ENCODE results near the gene DRG2.

DRG2 gene

DNA sequence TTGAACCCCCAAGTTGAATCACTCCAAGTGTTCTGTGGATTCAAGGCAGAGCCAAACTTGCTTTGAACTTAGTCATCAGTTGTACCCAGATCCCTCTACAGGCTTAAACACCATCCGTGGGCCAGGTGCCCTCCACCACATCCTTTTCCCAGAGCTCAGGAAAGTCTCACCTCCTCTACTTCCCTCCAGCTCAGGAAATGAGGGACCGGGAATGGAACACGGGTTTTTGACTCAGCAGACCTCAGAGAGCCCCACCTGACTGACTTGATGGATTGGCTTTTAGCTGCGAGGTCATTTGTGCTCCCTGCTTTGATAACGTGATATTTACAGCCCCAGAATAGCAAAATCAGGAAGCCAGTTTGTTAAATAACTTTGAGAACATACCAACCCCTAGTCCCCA lies 28.5 kb upstream of the DRG2 start:
- no peaks in the 10 kb centered on the region for H3K9me3 Mint-ChIP-seq
- H3K36me3 Mint-ChIP-seq (ENCODE audit: low read depth): peaks cover 92% of the 10 kb centered on the region
- no peak overlapping the region for H3K4me3 Mint-ChIP-seq
- H3K27ac Mint-ChIP-seq: no peak overlapping the region
- peaks cover 14% of the 10 kb centered on the region for H3K4me1 Mint-ChIP-seq (ENCODE audit: low read depth)
- H3K27me3 Mint-ChIP-seq: no peaks in the 10 kb centered on the region
- intact Hi-C loops (cut with micrococcal nuclease): no loop called here

DNA sequence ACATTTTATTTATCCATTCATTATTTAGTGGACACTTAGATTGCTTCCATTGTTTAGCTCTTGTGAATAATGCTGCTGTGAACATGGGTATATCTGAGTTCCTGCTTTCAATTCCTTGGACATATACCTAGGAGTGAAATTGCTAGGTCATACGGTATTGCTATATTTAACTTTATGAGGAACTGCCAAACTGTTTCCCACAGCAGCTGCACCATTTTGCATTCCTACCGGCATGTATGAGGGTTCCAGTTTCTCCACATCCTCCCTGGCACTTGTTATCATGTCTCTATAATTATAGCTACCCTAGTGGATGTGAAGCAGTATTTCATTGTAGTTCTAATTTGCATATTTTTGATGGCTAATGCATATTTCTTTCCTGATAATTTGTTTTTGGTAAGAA lies 23.7 kb upstream of the DRG2 start:
- Mint-ChIP-seq H3K4me3 (no peak overlapping the region), H3K27ac (no peak overlapping the region), H3K36me3 (ENCODE audit: low read depth) (peaks cover 82% of the 10 kb centered on the region), H3K9me3 (no peaks in the 10 kb centered on the region), H3K4me1 (ENCODE audit: low read depth) (no peaks in the 10 kb centered on the region), H3K27me3 (no peaks in the 10 kb centered on the region)
- intact Hi-C loops (cut with micrococcal nuclease): no loop called here

DNA sequence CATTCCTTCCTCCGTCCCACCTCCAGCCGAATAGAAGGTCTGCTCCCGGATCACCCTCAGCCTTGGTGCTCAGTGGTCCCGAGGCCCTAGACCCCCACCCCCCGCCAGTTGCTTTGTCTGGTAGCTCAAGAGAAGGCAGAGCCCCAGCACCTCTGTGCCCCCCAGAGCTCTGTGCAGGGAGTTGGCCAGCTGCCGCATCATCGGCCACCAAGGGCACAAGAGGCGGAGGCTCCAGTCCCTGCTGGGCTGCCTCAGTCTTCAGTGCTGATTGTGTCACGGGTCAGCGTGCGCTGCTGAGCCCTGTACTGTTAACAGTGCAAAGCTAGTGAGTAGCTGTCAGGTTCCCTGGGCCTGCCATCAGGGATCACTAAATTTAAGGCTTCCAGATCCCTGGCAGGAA lies 22.2 kb upstream of the DRG2 start:
- no peak overlapping the region for H3K27ac Mint-ChIP-seq
- peaks cover 67% of the 10 kb centered on the region for H3K36me3 Mint-ChIP-seq (ENCODE audit: low read depth)
- intact Hi-C loops (cut with micrococcal nuclease): no loop called here
- H3K4me1 Mint-ChIP-seq (ENCODE audit: low read depth): peaks cover under 1% of the 10 kb centered on the region
- no peak overlapping the region for H3K4me3 Mint-ChIP-seq
- no peaks in the 10 kb centered on the region for H3K27me3 Mint-ChIP-seq
- no peaks in the 10 kb centered on the region for H3K9me3 Mint-ChIP-seq

- H3K36me3 Mint-ChIP-seq (ENCODE audit: low read depth): peaks cover 55% of the 10 kb centered on the region
- H3K4me1 Mint-ChIP-seq (ENCODE audit: low read depth): peaks cover 9% of the 10 kb centered on the region
- no peaks in the 10 kb centered on the region for H3K27me3 Mint-ChIP-seq
- no peak overlapping the region for H3K4me3 Mint-ChIP-seq
- H3K9me3 Mint-ChIP-seq: no peaks in the 10 kb centered on the region
- intact Hi-C loops (cut with micrococcal nuclease): no loop called here
- no peak overlapping the region for H3K27ac Mint-ChIP-seq
These were observed 20.9 kb upstream of the DRG2 start for GRCh38 chr17:18066866-18067265.

GRCh38 chr17:18069101-18069500 lies 18.6 kb upstream of the DRG2 start:
- H3K9me3 Mint-ChIP-seq: no peaks in the 10 kb centered on the region
- intact Hi-C loops (cut with micrococcal nuclease): no loop called here
- H3K27me3 Mint-ChIP-seq: no peaks in the 10 kb centered on the region
- H3K4me1 Mint-ChIP-seq (ENCODE audit: low read depth): peaks cover 9% of the 10 kb centered on the region
- no peak overlapping the region for H3K27ac Mint-ChIP-seq
- peaks cover 33% of the 10 kb centered on the region for H3K36me3 Mint-ChIP-seq (ENCODE audit: low read depth)
- H3K4me3 Mint-ChIP-seq: no peak overlapping the region

- Mint-ChIP-seq H3K4me3 (no peak overlapping the region), H3K36me3 (ENCODE audit: low read depth) (peaks cover 15% of the 10 kb centered on the region), H3K27ac (no peak overlapping the region), H3K9me3 (no peaks in the 10 kb centered on the region), H3K4me1 (ENCODE audit: low read depth) (peaks cover 9% of the 10 kb centered on the region), H3K27me3 (peaks cover 2% of the 10 kb centered on the region)
- intact Hi-C loops (cut with micrococcal nuclease): no loop called here
These were observed 16.8 kb upstream of the DRG2 start for GRCh38 chr17:18070861-18071340.

DNA sequence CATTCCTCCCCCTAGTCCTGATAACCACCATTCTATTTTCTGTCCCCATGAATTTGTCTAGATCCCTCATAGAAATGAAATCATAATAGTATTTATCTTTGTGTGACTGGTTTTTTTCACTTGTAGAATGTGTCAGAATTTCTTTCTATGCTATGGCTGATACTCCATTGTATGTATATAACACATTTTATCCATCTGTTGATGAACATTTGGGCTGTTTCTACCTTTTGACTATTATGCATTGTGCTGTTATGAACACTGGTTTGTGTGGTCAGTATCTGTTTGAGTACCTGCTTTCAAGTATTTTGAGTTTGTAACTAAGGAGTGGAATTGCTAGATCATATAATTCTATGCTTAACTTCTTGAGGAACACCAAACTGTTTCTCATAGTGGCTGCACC lies 16.0 kb upstream of the DRG2 start:
- no peak overlapping the region for H3K27ac Mint-ChIP-seq
- intact Hi-C loops (cut with micrococcal nuclease): no loop called here

DNA sequence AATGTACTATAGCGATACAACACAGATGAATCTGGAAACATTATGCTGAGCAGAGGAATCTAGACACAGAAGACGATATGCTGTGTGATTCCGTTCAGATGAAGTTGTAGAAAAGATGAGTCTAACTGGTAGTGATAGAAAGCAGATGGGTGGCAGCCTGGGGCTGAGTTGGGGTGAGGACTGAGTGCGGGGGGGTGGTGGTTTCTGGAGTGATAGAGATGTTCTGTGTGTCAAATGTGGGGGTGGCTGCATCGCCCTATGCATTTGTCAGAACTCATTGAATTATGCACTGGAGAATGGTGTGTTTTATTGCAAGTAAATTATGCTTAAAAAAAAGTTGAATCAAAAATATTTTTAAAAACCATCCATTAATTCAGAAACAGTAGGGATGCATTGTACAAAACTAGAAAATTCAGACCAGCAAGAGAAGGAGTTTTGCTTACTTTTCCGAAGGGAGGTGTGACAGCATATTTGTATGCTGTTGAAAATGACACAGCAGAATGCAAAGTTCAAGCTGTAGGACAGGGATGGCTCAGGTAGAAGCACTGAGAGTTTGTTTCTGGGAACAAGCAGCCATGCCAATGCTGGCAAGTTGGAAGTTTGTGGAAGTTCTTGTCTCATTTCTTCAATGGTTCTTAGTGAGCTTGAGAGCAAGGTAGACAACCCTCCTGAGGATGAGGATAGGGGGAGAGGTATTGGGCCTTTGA lies 13.0 kb upstream of the DRG2 start:
- peaks cover 6% of the 10 kb centered on the region for H3K27me3 Mint-ChIP-seq
- no peaks in the 10 kb centered on the region for H3K9me3 Mint-ChIP-seq
- H3K4me3 Mint-ChIP-seq: no peak overlapping the region
- no peaks in the 10 kb centered on the region for H3K36me3 Mint-ChIP-seq (ENCODE audit: low read depth)
- intact Hi-C loops (cut with micrococcal nuclease): no loop called here
- peaks cover 9% of the 10 kb centered on the region for H3K4me1 Mint-ChIP-seq (ENCODE audit: low read depth)
- H3K27ac Mint-ChIP-seq: no peak overlapping the region

More for the DNA sequence above, 16.0 kb upstream of the DRG2 start:
- H3K27me3 Mint-ChIP-seq: peaks cover 2% of the 10 kb centered on the region
- H3K9me3 Mint-ChIP-seq: no peaks in the 10 kb centered on the region
- H3K36me3 Mint-ChIP-seq (ENCODE audit: low read depth): peaks cover 6% of the 10 kb centered on the region
- peaks cover 9% of the 10 kb centered on the region for H3K4me1 Mint-ChIP-seq (ENCODE audit: low read depth)
- no peak overlapping the region for H3K4me3 Mint-ChIP-seq

DNA sequence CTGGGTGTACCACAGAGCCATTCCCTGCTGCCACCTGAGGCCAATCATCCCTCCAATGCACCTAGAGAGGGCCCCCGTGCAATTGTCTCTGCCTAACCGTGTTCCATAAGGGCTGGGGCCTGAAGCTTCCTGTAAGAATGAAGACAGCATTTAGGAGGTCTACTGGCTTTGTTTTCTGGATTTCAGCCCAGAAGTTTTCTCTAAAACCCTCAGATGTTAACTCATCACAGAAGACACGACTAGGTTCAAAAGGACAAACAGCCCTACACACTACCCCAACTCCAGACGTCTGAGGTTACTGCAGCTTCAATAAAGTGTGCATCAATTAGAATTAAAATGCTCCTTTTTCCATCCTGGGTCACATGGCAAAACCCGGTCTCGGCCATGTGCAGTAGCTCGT lies 10.8 kb upstream of the DRG2 start:
- H3K27ac Mint-ChIP-seq: no peak overlapping the region
- no peaks in the 10 kb centered on the region for H3K9me3 Mint-ChIP-seq
- intact Hi-C loops (cut with micrococcal nuclease): no loop called here
- H3K27me3 Mint-ChIP-seq: peaks cover 6% of the 10 kb centered on the region
- H3K4me1 Mint-ChIP-seq (ENCODE audit: low read depth): no peaks in the 10 kb centered on the region
- no peak overlapping the region for H3K4me3 Mint-ChIP-seq
- H3K36me3 Mint-ChIP-seq (ENCODE audit: low read depth): no peaks in the 10 kb centered on the region

DNA sequence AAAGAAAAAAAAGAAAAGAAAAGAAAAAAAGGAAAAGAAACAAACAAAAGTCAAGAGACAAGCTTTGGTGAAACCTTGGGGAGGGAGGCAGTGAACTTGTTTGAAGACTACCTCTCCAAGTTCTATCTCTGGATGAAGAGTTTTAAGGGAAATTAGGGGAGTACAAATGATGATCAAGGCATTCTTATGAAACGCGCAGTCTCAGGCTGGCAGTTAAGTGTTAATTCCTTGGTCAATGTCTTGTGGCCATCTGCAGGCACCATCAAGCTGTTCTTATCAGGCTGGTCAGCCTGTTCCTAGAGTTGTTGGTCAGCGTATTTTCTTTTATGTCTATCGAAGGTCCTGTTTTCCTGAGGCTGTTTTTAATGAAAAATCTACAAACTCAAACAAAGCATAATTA lies 8.2 kb upstream of the DRG2 start:
- H3K27ac Mint-ChIP-seq: no peak overlapping the region
- intact Hi-C loops (cut with micrococcal nuclease): no loop called here

DNA sequence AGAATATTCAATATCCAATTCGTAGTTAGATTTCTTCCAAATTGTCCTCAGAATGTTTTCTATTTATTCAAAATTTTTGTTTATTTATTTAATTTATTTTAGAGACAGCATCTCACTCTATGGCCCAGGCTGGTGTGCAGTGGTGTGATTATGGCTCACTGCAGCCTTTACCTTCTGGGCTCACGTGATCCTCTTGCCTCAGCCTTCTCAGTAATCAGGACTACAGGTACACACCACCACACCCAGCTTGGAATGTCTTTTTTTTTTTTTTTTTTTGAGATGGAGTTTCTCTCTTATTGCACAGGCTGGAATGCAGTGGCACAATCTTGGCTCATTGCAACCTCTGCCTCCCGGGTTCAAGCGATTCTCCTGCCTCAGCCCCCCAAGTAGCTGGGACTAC lies 3.5 kb upstream of the DRG2 start:
- intact Hi-C loops (cut with micrococcal nuclease): no loop called here
- Mint-ChIP-seq H3K27me3 (peaks cover 2% of the 10 kb centered on the region), H3K27ac (no peak overlapping the region), H3K9me3 (no peaks in the 10 kb centered on the region), H3K4me1 (ENCODE audit: low read depth) (peaks cover 21% of the 10 kb centered on the region), H3K36me3 (ENCODE audit: low read depth) (peaks cover 8% of the 10 kb centered on the region), H3K4me3 (no peak overlapping the region)

More for the DNA sequence above, 8.2 kb upstream of the DRG2 start:
- Mint-ChIP-seq H3K4me1 (ENCODE audit: low read depth) (no peaks in the 10 kb centered on the region), H3K27me3 (peaks cover 6% of the 10 kb centered on the region), H3K4me3 (no peak overlapping the region), H3K9me3 (no peaks in the 10 kb centered on the region), H3K36me3 (ENCODE audit: low read depth) (no peaks in the 10 kb centered on the region)

DNA sequence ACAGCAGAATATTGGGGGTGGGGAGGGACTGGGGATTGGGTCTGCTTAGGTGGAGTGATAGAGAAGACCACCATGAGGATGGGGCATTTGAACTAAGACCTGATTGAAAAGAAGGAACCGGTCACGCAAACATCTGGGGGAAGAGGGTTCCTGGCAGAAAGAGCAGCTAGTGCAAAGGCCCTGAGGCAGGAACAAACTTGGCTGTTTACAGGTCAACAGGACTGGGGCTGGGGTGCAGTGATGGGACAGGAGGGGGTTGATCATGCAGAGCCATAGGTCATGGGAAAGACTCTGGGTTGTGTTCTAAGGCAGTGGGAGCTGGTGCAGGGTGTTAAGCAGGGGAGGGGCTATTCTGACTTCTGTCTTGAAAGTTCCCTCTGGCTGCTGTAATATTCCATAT lies 1.9 kb downstream of the DRG2 start:
- Mint-ChIP-seq H3K4me3 (no peak overlapping the region), H3K9me3 (no peaks in the 10 kb centered on the region), H3K4me1 (ENCODE audit: low read depth) (peaks cover 34% of the 10 kb centered on the region), H3K36me3 (ENCODE audit: low read depth) (peaks cover 55% of the 10 kb centered on the region), H3K27ac (no peak overlapping the region), H3K27me3 (no peaks in the 10 kb centered on the region)
- intact Hi-C loops (cut with micrococcal nuclease): no loop called here

DNA sequence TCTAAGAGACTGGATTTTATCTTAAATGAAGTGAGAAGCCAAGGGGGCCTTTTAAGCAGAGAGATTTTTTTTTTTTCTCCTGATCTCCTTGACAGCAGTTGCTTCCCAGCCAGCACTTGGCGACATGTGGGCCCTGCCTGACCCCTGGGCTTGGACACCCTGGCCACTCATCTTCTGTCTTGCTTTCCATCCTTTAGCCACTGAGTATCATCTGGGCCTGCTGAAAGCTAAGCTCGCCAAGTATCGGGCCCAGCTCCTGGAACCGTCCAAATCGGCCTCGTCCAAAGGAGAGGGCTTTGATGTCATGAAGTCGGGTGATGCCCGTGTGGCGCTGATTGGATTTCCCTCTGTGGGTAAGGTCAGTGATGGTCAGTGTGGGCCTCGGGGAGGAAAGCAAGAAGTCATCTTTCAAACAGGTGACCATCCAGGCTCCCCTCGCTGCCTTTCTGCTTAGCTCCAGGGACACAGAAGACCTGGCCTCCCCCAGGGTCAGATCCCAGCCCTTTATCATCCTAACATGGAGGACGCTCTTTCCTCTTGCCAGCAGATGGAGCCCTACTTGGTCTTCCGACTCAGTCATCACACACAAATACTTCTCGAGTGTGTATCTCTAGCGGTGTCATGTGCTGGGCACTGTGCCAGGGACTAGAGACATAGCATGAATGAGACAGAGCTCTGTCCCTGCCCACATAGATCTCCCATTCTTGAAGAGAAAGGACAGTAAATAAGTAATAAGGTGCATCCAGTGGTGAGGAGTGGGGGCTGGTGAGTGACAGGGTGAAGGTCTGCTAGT lies 6.1 kb downstream of the DRG2 start:
- H3K4me3 Mint-ChIP-seq: no peak overlapping the region
- no peak overlapping the region for H3K27ac Mint-ChIP-seq
- H3K36me3 Mint-ChIP-seq (ENCODE audit: low read depth): peaks cover 89% of the 10 kb centered on the region
- no peaks in the 10 kb centered on the region for H3K9me3 Mint-ChIP-seq
- H3K27me3 Mint-ChIP-seq: no peaks in the 10 kb centered on the region
- H3K4me1 Mint-ChIP-seq (ENCODE audit: low read depth): peaks cover 18% of the 10 kb centered on the region
- intact Hi-C loops (cut with micrococcal nuclease): no loop called here

- Mint-ChIP-seq H3K4me1 (ENCODE audit: low read depth) (peaks cover 12% of the 10 kb centered on the region), H3K27me3 (no peaks in the 10 kb centered on the region), H3K36me3 (ENCODE audit: low read depth) (peaks cover 94% of the 10 kb centered on the region), H3K4me3 (no peak overlapping the region), H3K9me3 (no peaks in the 10 kb centered on the region), H3K27ac (no peak overlapping the region)
- intact Hi-C loops (cut with micrococcal nuclease): no loop called here
These were observed 6.7 kb downstream of the DRG2 start for GRCh38 chr17:18094409-18094807.

Measured in dendritic cell treated with granulocyte-macrophage colony-stimulating factor and Interleukin-4, amounts not matched to agents 40 ng/mL and 50 ng/mL, for 4 days (primary cell).